KG1 (cell line): ENCODE data around the gene CT45A8.
"Not testable (repeated sequence)": the region's sequence is repeated elsewhere in the genome, so short reads cannot be mapped to it uniquely, and the experiment has no call there.

ENCODE experiments used
- DNase-seq: peaks from one replicate; lab custom pipeline; 2025; lab: John Stamatoyannopoulos, UW

Gene CT45A8

GRCh38 chrX:135854438-135854837, at the start of gene CT45A8:
TSS of gene CT45A8 (minus strand) at chrX:135854538. CDS start at chrX:135850783, 3,755 bp downstream.
- DNase-seq = not testable (repeated sequence)

- DNase-seq = no peak
Measured at GRCh38 chrX:135893294-135893817, 39.0 kb upstream of the CT45A8 start, which contains the start of the genes CT45A10 and SAGE1. TSS of gene CT45A10 (minus strand) at chrX:135893444. CDS start at chrX:135885344, 8,100 bp downstream. TSS of gene SAGE1 (plus strand) at chrX:135893716. CDS start at chrX:135896243, 2,527 bp downstream.

GRCh38 chrX:135892781-135893180, 38.4 kb upstream of the CT45A8 start:
- DNase-seq = no peak

- DNase-seq = no peak
Measured at GRCh38 chrX:135890087-135890585, 35.8 kb upstream of the CT45A8 start.

- DNase-seq = not testable (repeated sequence)
Measured at GRCh38 chrX:135888976-135889375, 34.6 kb upstream of the CT45A8 start.

- DNase-seq = not testable (repeated sequence)
Measured at GRCh38 chrX:135888230-135888629, 33.9 kb upstream of the CT45A8 start.

GRCh38 chrX:135882741-135883140, 28.4 kb upstream of the CT45A8 start:
- DNase-seq = not testable (repeated sequence)

- DNase-seq = not testable (repeated sequence)
Measured at GRCh38 chrX:135871712-135872111, 17.4 kb upstream of the CT45A8 start, which contains the start of gene CT45A9. TSS of gene CT45A9 (minus strand) at chrX:135871812. CDS start at chrX:135868061, 3,751 bp downstream.

GRCh38 chrX:135837180-135837579, 17.2 kb downstream of the CT45A8 start, which contains the start of gene CT45A7:
TSS of gene CT45A7 (minus strand) at chrX:135837280. CDS start at chrX:135833533, 3,747 bp downstream.
- DNase-seq = not testable (repeated sequence)

- DNase-seq = not testable (repeated sequence)
Measured at GRCh38 chrX:135819912-135820311, 34.4 kb downstream of the CT45A8 start, which contains the start of gene CT45A2. TSS of gene CT45A2 (minus strand) at chrX:135820012. CDS start at chrX:135816265, 3,747 bp downstream.

- not testable (repeated sequence) for DNase-seq
Measured at GRCh38 chrX:135802687-135803086, 51.7 kb downstream of the CT45A8 start, which contains the start of gene CT45A6. TSS of gene CT45A6 (minus strand) at chrX:135802787. CDS start at chrX:135798993, 3,794 bp downstream.
